ENCODE data around the gene ACSL6. TPM values are rescaled to one million over a fixed set of nuclear protein-coding genes. Genes with fewer than 3 reads are reported as not detected.

Gene ACSL6, protein sequence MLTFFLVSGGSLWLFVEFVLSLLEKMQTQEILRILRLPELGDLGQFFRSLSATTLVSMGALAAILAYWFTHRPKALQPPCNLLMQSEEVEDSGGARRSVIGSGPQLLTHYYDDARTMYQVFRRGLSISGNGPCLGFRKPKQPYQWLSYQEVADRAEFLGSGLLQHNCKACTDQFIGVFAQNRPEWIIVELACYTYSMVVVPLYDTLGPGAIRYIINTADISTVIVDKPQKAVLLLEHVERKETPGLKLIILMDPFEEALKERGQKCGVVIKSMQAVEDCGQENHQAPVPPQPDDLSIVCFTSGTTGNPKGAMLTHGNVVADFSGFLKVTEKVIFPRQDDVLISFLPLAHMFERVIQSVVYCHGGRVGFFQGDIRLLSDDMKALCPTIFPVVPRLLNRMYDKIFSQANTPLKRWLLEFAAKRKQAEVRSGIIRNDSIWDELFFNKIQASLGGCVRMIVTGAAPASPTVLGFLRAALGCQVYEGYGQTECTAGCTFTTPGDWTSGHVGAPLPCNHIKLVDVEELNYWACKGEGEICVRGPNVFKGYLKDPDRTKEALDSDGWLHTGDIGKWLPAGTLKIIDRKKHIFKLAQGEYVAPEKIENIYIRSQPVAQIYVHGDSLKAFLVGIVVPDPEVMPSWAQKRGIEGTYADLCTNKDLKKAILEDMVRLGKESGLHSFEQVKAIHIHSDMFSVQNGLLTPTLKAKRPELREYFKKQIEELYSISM
- under 0.01 and 0.32 TPM in 2 replicates for total RNA-seq

DNA sequence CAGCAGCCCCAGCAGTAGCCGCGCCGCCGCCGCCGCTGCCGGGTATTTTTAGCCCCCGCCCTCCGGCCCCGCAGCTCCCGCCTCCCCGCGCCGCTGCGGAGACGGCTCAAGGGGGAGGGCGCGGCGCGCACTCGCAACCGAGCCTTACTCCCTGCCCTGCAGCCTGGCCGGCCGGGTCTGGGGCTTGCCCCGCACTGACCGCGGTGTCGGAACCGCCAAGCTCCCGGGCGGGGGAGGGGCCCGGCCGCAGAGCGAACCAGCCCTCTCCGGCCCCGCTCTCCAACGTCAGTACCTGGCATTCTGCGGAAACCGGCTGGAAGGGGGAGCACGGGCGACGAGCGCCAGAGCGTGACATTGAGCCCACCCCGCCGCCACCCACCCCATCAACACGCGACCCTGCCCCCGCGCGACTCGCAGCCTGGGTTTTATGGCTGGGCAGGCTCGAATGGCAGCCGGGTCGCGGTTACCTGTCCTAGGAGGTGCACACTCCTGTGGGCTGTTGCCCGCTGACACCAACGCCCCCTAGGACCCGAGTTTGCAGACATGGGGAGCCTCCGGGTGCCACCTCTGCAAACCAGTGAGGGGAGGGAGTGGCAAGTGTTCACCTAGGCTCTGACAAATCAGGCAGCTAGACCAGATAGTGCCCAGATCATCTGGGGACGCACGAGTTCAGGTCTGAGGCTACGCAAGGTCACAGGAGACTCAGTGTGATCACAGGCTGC, at the start of gene ACSL6:
Gene ACSL6 (minus strand): TSS at position 37 of the 722 bp plus-strand sequence. CDS start 105 bp downstream, outside the sequence.

GRCh38 chr5:132060501-132061161, 49.2 kb upstream of the ACSL6 start, which contains the start of gene IL3:
IL3 (plus strand) TSS chr5:132060655; CDS start chr5:132060707, 52 bp downstream.

DNA sequence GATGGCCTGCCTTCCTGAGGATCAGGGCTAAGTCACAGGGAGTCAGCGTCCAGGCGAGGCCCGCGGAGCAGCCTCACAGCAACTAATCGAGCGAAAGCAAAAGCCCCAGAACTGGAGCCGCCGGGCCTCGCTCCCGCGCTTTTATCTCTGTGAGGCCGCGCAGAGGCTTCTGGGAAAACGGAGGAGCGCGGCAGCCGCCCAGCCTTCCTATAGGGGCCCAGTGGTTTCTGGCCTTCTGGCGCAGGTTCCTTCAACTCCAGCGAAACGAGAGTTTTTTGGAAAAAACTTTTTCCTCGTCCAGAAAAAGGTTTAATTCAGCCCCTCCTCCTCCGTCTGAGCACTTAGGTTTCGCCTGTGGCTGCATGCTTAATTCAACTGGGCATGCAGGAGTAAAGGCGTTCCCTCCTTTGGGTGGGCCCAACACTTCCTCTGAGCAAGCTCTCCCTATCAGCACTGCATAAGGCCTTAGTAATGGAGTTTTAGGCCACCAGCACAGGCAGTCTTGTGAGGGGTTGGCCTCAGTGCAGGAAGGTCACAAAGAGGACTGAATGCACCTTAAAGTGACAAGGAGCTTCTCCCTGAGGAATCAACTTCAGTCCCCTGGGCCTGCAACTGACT, 65.8 kb downstream of the ACSL6 start, which contains the start of gene MEIKIN:
Gene MEIKIN (minus strand): TSS at position 113 of the 618 bp plus-strand sequence. CDS start 158 bp downstream, outside the sequence.

Other genes starting within 250 kb of the ACSL6 start
- 118 and 123 TPM in 2 replicates for gene FNIP1, start 214.6 kb downstream of the ACSL6 start, total RNA-seq
- not detected in 2 replicates for gene MEIKIN, start 66.0 kb downstream of the ACSL6 start, total RNA-seq
- gene IL3, start 49.0 kb upstream of the ACSL6 start, total RNA-seq = not detected in 2 replicates
- gene CSF2, start 62.1 kb upstream of the ACSL6 start, total RNA-seq = not detected in 2 replicates
- 181 and 200 TPM in 2 replicates for gene P4HA2, start 216.2 kb upstream of the ACSL6 start, total RNA-seq
- gene PDLIM4, start 246.0 kb upstream of the ACSL6 start, total RNA-seq = 65.0 and 78.2 TPM in 2 replicates

All from hair follicle dermal papilla cell (primary cell).